GM21619 (cell line): ENCODE data around the gene NEK6.

Experiments used
- ATAC-seq: cut with Tn5 transposase; IDR thresholded peaks from one replicate; pipeline ENCODE4 v1.9.1; 2021; ENCODE audit not compliant: unreplicated experiment

Gene NEK6

DNA sequence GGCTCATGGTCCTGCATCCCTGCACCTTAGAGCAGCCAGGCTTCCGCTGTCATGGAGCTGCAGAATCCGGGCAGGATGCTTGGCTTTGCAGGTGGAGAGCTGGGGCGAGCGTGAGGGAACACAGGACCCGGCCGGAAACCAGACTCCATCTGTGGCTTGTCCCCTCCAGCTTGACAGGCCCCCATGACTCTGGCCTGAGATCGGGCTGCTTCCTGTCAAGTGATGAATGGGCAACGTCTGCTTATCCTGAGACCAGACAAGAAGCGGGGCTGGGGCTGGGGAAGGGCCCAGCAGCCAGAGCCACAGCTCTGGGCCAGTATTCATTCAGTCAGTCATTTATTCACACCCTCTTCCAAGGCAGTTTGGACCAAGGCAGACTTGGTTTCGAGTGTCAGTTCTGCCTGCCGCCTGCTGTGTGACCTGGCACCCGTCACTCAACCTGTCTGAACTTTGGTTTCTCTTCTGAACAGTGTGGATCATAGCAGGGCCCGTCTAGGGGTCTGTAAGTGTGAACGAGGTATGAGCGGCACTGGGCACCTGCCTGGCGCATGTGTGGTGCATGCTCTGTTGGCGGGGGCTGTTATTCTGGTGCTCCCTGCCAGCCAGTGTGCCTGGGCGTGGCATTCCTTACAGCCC, 37.5 kb downstream of the NEK6 start:
- no peak for ATAC-seq

DNA sequence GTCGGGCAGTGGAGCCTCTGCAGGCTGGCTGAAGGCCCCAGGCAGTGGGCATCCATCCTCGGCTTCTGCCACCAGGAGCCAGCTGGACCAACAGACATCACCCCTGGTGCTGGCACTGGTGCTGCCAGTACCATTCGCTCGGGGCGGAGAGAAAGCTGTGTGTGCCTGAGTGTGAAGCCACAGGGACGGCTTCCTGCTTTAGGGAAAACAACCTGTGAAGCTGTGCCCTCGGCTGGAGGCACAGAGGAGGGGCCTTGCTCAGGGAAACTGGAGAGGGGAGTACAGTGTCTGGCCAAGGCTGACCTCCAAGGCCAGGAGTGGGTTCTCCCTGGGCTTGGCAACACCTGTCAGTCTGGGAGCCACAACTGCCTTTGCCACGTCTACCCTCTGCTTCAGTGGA, 38.3 kb downstream of the NEK6 start:
- ATAC-seq = no peak

DNA sequence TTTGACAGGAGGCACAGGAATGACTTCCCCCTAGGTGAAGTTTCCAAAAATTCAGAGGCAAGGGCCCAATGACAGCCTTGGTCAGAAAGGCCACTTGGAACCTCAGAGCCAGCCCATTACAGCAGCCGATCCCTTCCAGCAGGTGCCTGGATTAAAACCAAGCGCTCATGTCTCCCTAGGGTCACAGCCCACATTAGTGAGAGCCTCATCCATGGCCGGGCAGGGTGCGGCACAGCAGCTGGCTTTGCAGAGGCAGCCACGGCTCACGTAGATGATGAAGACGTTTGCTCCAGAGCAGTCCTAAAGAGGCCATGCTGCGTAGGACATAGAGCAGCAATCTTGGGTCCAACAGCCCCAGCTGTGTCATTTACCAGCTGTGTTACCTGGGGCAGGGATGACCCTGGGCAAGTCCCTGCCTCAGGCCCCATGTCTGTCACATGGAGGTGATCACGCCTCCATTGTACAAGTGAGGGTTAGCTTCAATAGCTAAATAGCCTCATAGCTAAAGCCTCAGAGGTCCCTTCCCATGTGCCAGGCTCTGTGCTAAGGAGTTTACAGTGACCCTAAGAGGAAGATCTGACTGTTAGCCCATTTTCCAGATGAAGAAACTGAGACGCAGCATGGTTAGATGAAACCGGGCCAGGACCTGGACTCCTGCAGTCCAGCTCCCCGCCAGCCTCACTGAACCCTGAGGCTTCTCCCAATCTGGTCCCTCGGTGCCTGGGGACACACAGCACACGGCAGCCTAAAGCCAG, 39.2 kb downstream of the NEK6 start:
- ATAC-seq = no peak

- ATAC-seq = no peak
Measured at GRCh38 chr9:124297551-124297901, 39.8 kb downstream of the NEK6 start.

- no peak for ATAC-seq
Measured at GRCh38 chr9:124297915-124298645, 40.3 kb downstream of the NEK6 start.

GRCh38 chr9:124298646-124299235, 41.0 kb downstream of the NEK6 start:
- ATAC-seq = no peak

DNA sequence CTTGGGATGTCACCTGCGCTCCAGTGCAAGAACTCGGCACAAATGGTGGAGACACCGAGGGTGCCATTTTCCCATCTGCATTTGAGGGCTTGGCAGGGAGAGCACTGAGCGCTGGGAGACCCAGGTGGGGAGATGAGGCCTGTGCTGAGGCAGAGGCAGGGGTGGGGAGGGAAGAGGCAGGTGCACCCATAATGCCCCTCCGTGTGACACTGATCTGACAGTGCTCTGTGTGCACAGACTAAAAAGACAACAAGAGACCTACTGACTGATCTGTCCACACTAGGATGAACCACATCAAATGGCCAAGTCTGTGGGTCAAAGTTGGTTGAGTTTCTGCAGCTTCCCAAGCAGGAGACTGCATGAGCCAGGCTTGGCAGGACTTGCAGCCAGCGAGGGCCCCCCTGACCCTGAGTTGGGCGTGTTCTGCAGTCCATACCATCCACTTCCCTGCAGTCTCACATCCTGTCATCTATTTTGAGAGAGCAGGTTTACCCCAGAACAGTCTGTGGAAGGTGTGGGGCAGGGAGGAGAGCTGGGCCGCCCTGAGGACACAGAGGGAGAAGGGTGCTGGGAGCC, 41.9 kb downstream of the NEK6 start:
- ATAC-seq = no peak

GRCh38 chr9:124300312-124300711, 42.6 kb downstream of the NEK6 start:
- ATAC-seq = no peak

- ATAC-seq = no peak
Measured at GRCh38 chr9:124302921-124303320, 45.2 kb downstream of the NEK6 start.

- no peak for ATAC-seq
Measured at GRCh38 chr9:124303762-124304161, 46.0 kb downstream of the NEK6 start.

- ATAC-seq = no peak
Measured at GRCh38 chr9:124304285-124304684, 46.5 kb downstream of the NEK6 start.

DNA sequence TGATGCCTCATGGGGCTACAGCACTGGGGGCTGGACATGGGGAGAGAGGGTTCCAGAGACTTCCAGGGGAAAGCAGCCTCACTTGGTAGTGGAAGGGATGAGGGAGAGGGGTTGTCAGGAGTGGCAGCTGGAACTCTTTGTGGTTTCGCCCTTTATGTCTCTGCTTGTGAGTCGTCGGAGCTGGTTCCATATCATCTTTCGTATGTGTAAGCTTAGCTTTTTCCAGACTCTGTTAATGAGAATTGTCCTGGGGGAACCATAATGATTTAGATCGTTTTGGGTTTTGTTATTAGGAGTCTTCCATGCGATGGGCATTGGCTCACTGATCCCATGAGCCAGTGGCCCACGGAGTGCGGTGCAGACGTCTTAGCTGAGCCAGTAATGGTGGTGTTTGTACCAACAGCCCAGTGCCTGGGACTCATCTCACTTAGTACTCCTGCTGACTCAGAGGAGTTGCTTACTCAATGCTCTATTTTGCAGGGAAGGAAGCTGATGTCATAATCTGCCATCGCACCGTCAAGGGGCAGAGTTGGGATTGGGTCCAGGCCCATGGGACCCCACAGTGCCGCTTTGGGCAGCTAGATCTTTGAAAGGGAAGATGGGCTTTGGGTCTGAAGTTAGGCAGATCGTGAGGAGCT, 48.5 kb downstream of the NEK6 start:
- no peak for ATAC-seq

DNA sequence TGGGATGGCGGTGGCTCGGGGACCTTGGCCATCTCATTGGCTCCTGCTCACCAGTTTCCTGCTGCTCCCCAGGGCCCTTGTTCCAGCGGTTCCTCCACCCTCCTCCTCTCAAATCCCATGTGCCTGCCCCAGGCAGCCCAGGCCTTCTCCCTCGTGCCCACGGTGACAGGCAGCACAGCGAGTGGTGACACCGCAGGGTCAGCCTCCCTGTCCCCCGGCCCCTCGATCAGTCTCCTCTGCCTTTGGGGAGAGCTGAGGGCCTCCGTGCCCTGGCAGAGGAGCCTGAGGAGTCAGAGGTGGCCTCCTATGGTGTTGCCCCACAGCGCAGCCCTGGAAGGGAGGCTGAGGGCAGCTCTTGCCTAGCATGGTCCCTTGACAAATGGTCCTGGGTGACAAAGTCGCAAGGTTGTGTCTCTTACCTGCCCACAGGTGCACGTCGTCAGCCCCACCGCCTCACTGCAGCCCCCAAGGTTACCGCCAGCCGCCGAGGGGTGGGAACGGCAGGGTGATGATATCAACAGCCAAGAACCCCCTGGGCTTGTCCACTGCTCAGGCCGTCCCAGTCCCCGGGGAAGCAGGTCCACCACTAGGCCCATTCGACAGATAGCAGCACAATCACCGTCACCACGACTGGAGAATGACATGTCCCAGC, 49.8 kb downstream of the NEK6 start:
- ATAC-seq = no peak

DNA sequence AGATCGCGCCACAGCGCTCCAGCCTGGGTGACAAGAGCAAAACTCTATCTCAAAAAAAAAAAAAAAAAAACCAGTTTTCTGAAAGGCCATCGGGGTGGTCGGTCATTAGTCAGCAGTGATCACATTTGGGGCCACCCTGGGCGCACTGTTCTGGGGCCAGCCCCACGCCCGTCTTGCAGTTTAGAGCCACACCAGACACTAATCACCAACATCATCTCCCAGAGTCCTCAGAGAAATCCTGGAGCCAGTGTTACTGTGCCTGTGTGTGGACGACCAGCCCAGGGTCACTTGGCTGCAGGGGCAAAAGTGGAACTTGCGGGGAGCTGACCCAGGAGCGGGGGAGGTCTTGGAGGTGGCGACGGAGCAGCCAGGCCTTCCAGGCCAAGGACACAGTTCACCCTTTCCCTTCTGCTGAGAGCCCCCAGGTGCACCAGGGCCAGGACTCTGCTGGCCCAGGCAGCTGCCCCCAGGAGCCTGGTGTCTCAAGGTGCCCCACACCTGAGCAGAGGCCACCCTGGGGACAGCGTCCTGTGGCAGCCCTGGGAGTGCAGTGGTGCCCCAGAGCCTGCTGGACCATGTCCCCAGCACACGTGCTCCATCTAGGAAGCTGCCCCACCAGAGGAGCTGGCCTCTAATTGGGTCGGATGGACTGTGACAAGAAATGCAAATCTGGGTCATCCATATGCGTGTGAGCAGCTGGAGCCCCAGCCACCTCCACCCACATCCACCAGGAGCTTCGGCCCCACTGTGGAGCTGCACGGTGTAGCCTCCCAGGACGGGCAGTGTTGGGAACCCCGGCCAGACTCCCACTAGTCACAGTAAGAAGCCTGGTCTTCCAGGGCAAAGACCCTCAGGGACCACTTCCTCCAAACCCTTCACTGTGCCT, 51.1 kb downstream of the NEK6 start:
- ATAC-seq = no peak

DNA sequence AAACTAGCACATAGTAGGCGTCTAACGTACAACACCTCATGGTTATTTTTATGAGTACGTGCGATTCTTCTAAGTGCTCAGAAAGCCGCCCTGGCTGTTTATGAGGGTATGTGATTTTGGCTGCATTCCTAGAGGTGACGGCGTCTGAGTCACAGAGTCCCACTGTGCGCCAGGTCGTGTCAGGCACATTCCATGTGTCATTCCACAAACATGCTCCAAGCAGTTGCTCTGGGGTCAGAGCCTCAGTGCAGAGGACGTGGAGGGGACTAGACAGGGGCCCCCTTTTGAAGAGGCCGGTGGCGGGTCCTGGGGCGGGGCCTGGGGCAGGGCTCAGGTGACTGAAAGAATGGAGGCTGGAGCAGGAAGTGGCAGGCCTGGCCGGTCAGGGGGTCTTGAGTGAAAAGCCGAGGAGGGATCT, 51.9 kb downstream of the NEK6 start:
- ATAC-seq = no peak

DNA sequence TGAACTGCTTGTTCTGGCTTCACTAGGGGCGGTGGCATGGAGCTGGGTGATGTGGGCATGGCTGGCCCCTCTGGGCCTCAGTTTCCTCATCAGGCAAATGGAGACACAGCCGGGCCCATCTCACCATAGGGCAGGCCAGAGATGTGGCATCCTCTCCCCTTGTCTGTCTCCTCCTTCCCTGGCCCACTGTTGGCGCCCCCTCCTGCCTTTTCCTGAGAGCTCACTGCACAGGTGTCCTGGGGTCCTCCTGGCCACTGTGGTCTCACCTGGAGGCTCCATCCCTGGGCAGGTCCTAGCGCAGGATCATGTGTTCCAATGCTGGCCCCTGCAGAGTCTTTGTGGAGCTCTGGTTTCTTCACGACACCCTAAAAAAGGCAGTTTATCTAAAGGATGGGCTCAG, 53.5 kb downstream of the NEK6 start:
- ATAC-seq = no peak

DNA sequence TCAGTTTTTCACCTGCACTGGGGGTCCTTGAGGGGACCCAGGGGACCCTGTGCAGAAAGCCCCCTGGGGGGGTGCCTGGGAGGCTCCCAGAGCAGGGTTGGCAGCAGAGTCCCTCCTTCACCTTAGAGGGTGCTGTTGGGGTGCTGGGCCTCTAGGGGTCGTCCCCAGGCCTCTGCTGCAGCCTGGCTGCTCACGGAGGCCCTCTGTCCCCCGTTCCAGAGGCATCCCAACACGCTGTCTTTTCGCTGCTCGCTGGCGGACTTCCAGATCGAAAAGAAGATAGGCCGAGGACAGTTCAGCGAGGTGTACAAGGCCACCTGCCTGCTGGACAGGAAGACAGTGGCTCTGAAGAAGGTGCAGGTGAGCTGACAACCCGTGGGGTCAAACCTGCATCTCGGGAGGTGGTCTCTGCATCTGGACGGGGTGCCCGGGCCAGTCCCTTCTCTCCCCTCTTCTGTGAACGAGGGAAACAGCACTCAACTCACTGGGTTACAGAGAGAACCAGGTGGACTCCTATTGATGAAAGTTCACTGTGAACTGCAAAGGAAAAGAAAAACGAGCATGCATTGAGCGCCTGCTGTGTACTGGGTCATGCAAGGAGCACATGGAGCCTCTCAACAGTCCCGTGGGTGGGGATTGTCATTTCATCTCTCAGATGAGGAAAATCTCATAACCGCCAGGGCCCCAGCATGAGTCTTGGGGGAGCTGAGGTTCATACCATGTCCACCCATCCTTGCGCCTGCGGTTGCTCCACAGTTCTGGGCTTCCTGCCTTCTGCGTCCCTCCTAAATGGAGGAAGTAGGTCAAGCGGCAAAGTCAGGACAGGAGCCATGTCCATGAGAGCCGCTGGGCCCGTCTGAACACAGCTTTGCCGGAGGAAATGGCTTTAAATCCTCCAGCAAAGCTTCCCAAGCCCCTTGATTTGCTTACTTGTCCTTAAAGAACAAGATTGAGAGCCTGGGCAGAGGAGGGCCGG, 54.8 kb downstream of the NEK6 start:
- ATAC-seq = no peak

DNA sequence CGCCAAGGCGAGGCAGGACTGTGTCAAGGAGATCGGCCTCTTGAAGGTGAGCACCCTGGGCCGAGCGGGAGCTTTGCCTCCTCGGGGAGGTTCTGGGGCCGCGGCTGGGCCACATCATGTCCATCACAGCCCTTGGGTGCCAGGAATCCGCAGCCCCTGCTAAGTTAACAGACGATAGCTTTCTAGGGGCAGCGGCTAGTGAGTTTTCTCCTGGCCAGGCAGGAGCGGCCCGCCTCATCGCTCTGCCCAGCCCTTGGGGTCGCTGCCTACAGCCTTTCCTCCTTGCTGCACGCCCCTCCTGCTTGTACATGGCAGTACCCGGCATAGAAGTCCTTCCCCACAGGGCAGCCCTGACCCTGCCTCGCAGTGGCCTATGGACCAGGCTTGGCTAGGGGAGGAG, 56.2 kb downstream of the NEK6 start:
- ATAC-seq = no peak
